Keratinocyte (primary cell): Measurements from ENCODE around the gene ZC3H8. TPM values are rescaled to one million over a fixed set of nuclear protein-coding genes. Genes with fewer than 3 reads are reported as not detected.

ENCODE experiments used
- DNase-seq: peaks from one replicate; pipeline ENCODE4 v3.0.0-alpha.2; 2011; ENCODE audit warnings: low read depth, missing footprints, low spot score
- FAIRE-seq: peaks from 2 replicates; lab custom pipeline; 2011; peaks lifted over from hg19 to GRCh38; lab: Jason Lieb, UNC
- H2AFZ ChIP-seq: 2 replicates; pipeline ENCODE4 v1.6.0; 2012; ENCODE audit warnings: low read length, control low read depth, inconsistent platforms; ENCODE audit not compliant: control insufficient read depth
- H3K27ac ChIP-seq: 2 replicates; pipeline ENCODE4 v1.5.1; 2011; ENCODE audit warnings: low read length; ENCODE audit not compliant: control insufficient read depth, insufficient read depth
- H3K27me3 ChIP-seq: 3 replicates; pipeline ENCODE4 v1.6.0; 2011; ENCODE audit warnings: low read length; ENCODE audit not compliant: control insufficient read depth, insufficient read depth; ENCODE audit errors: extremely low read depth
- H3K36me3 ChIP-seq, 2 experiments: 2 replicates in 1 of 2; 3 replicates in 1 of 2; pipeline ENCODE4 v1.5.1; 2011; ENCODE audit warnings: low read length in 2 of 2, mild to moderate bottlenecking in 1 of 2; ENCODE audit not compliant: control insufficient read depth in 2 of 2, insufficient read depth in 2 of 2; ENCODE audit errors: extremely low read depth in 1 of 2
- H3K4me1 ChIP-seq: 3 replicates; pipeline ENCODE4 v1.5.1; 2011; ENCODE audit warnings: low read length; ENCODE audit not compliant: control insufficient read depth, insufficient read depth; ENCODE audit errors: extremely low read depth
- H3K4me2 ChIP-seq: 3 replicates; pipeline ENCODE4 v1.6.0; 2011; ENCODE audit warnings: low read depth, low read length; ENCODE audit not compliant: control insufficient read depth, insufficient read depth; ENCODE audit errors: extremely low read depth
- H3K4me3 ChIP-seq, 3 experiments: fragments of 200-600 bp in 1 of 3; sonication (generic) in 1 of 3; 2 replicates in 2 of 3; 3 replicates in 1 of 3; pipeline ENCODE4 v1.5.1; 2011 to 2016; ENCODE audit warnings: low read length in 3 of 3, mild to moderate bottlenecking in 3 of 3, control low read depth in 2 of 3, inconsistent platforms in 1 of 3, low read depth in 1 of 3, mixed read lengths in 1 of 3, mixed run types in 1 of 3, moderate library complexity in 1 of 3; ENCODE audit not compliant: control insufficient read depth in 2 of 3, insufficient read depth in 2 of 3; ENCODE audit errors: extremely low read depth in 1 of 3
- H3K79me2 ChIP-seq: 2 replicates; pipeline ENCODE4 v1.6.0; 2012; ENCODE audit warnings: low read length; ENCODE audit not compliant: control insufficient read depth, insufficient read depth
- H3K9ac ChIP-seq: 3 replicates; pipeline ENCODE4 v1.6.0; 2011; ENCODE audit warnings: low read length; ENCODE audit not compliant: control insufficient read depth, insufficient read depth; ENCODE audit errors: extremely low read depth
- H3K9me1 ChIP-seq: 3 replicates; pipeline ENCODE4 v1.6.0; 2011; ENCODE audit warnings: low read length; ENCODE audit not compliant: control insufficient read depth, insufficient read depth; ENCODE audit errors: extremely low read depth
- H3K9me3 ChIP-seq: 2 replicates; pipeline ENCODE4 v1.5.1; 2012; ENCODE audit warnings: low read depth, low read length; ENCODE audit not compliant: control insufficient read depth
- H4K20me1 ChIP-seq: 3 replicates; pipeline ENCODE4 v1.6.0; 2011; ENCODE audit warnings: low read length; ENCODE audit not compliant: control insufficient read depth, insufficient read depth; ENCODE audit errors: extremely low read depth
- EZH2 ChIP-seq: IDR thresholded peaks from one replicate; pipeline ENCODE4 v1.6.1; 2012; ENCODE audit warnings: inconsistent platforms, mild to moderate bottlenecking, low read length, moderate library complexity
- dilution Hi-C: fragments of 300-500 bp; cut with MboI; formaldehyde crosslinking; loops from one replicate; pipeline ENCODE4 v1.7.0; 2020; ENCODE audit warnings: low sequenced_read_pairs; ENCODE audit not compliant: extremely low pct_ligation_motif_present
- polyA plus RNA-seq, 5 experiments: library from polyadenylated mRNA; depleted of rRNA in 3 of 5; stranded (reverse) in 3 of 5; stranded (forward) in 1 of 5; unstranded in 1 of 5; fragments of >200 nt; gene quantifications; 1 replicate in 1 of 5; 2 replicates in 3 of 5; 3 replicates in 1 of 5; pipeline versions ENCODE4 v1.2.1 to v1.2.3, GENCODE V29; 2011 to 2012; ENCODE audit warnings: missing spikeins in 2 of 5, low read depth in 1 of 5, low replicate concordance in 1 of 5
- TF ChIP-seq, protein P1 (sequence below), 3 experiments: IDR thresholded peaks in 1 of 3; conservative IDR thresholded peaks in 1 of 3; optimal IDR thresholded peaks in 1 of 3; 2 replicates in 2 of 3; 3 replicates in 1 of 3; pipeline versions ENCODE3 to v1.5.1; 2011; ENCODE audit warnings: low read length in 3 of 3, mild to moderate bottlenecking in 3 of 3, moderate library complexity in 2 of 3, control low read depth in 1 of 3, inconsistent platforms in 1 of 3; ENCODE audit not compliant: insufficient read depth in 2 of 3; ENCODE audit errors: extremely low read depth in 1 of 3

The ZC3H8 gene
- polyA plus RNA-seq, 1 donor (not counting 4 experiments of a cell fraction or from before 2014, with no cell fraction given) = 11.4 TPM

DNA sequence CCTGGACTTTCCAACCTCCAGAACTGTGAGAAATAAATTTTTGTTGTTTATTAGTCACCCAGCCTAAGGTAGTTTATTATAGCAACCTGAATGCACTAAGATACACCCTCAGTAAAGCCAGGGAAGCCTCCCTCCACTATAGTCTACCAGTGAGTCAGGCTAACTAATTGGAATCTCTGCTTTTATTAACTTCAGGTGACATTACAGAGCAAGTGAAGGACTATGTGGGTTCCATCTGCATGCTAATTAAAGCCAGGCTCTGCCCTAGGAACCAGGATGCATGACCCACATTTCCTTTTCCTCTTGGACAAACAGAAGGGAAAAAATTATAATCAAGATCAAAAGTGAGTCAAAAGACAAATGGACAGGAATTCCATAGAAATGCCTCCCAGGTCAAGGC is 56.1 kb downstream of the ZC3H8 start:
- Histone ChIP-seq H3K79me2 (no peaks in the 10 kb centered on the region), H3K36me3 (no peaks in the 10 kb centered on the region), H3K9me3 (no peaks in the 10 kb centered on the region), H3K27ac (no peak overlapping the region), H3K9me1 (no peaks in the 10 kb centered on the region), H4K20me1 (no peaks in the 10 kb centered on the region), H3K27me3 (peaks cover 5% of the 10 kb centered on the region), H3K4me2 (no peak overlapping the region), H3K9ac (no peak overlapping the region), H3K4me3 (no peak overlapping the region), H3K4me1 (no peaks in the 10 kb centered on the region), H2AFZ (no peak overlapping the region)
- dilution Hi-C loops = no loop called here
- no peak for FAIRE-seq
- no peak for DNase-seq
- TF ChIP-seq, protein P1, sequence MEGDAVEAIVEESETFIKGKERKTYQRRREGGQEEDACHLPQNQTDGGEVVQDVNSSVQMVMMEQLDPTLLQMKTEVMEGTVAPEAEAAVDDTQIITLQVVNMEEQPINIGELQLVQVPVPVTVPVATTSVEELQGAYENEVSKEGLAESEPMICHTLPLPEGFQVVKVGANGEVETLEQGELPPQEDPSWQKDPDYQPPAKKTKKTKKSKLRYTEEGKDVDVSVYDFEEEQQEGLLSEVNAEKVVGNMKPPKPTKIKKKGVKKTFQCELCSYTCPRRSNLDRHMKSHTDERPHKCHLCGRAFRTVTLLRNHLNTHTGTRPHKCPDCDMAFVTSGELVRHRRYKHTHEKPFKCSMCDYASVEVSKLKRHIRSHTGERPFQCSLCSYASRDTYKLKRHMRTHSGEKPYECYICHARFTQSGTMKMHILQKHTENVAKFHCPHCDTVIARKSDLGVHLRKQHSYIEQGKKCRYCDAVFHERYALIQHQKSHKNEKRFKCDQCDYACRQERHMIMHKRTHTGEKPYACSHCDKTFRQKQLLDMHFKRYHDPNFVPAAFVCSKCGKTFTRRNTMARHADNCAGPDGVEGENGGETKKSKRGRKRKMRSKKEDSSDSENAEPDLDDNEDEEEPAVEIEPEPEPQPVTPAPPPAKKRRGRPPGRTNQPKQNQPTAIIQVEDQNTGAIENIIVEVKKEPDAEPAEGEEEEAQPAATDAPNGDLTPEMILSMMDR (optimal IDR thresholded peaks at IDR 0.05 in 1 of 3, IDR thresholded peaks at IDR 0.05 in 1 of 3, conservative IDR thresholded peaks at IDR 0.05 in 1 of 3; ENCODE audit: extremely low read depth in 1 of 3, insufficient read depth in 2 of 3, low read length in 3 of 3) = no peak
- TF ChIP-seq EZH2 = no peak

DNA sequence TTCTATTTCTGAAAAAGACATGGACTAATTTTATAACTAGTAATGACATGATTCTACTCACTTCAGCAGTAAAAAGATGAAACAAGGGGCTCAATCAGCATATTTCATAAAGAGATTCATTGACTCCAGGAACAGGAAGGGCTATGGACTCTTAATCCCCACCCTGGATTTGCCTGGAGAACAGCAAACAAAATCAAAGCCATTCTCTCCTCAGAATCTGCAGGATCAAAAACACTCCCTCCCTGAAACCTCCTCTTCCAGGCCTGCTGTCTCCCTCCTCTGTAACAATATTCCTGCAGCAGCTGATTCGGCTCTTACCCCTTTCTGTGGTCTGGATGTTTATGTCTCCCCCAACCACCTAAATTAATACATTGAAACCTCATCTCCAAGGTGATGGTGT is 57.0 kb downstream of the ZC3H8 start:
- no peak overlapping the region for H3K9ac ChIP-seq
- H3K4me2 ChIP-seq = no peak overlapping the region
- TF ChIP-seq, protein P1 (optimal IDR thresholded peaks at IDR 0.05 in 1 of 3, IDR thresholded peaks at IDR 0.05 in 1 of 3, conservative IDR thresholded peaks at IDR 0.05 in 1 of 3; ENCODE audit: extremely low read depth in 1 of 3, insufficient read depth in 2 of 3, low read length in 3 of 3) = no peak
- TF ChIP-seq EZH2 = no peak
- dilution Hi-C loops = no loop called here
- peaks cover 5% of the 10 kb centered on the region for H3K27me3 ChIP-seq
- no peaks in the 10 kb centered on the region for H3K9me1 ChIP-seq
- no peaks in the 10 kb centered on the region for H4K20me1 ChIP-seq
- H3K36me3 ChIP-seq = no peaks in the 10 kb centered on the region
- H2AFZ ChIP-seq = no peak overlapping the region
- no peak overlapping the region for H3K4me3 ChIP-seq
- H3K79me2 ChIP-seq = no peaks in the 10 kb centered on the region
- H3K4me1 ChIP-seq = no peaks in the 10 kb centered on the region
- FAIRE-seq (no peak), DNase-seq (no peak)
- no peaks in the 10 kb centered on the region for H3K9me3 ChIP-seq
- no peak overlapping the region for H3K27ac ChIP-seq
